T-helper 1 cell treated with Interleukin-12 subunit alpha and Interleukin-12 subunit beta and Interleukin-4 antibody, amounts not matched to agents 30 ng/mL and 1 ng/mL, for 36 hours (primary cell): ENCODE results near the gene SLC26A4. TPM values are rescaled to one million over a fixed set of nuclear protein-coding genes. Genes with fewer than 3 reads are reported as not detected.

Experiments used
- intact Hi-C: fragments of 100-400 bp; cut with micrococcal nuclease; formaldehyde crosslinking; loops from one replicate; pipeline ENCODE4 v1.15.1; 2024
- total RNA-seq: library from RNA; stranded (reverse); gene quantifications from 2 replicates; pipeline ENCODE4 v1.2.3, GENCODE V29; 2022

Gene SLC26A4
- total RNA-seq, 1 donor from 2014 or later = 17.8 TPM

GRCh38 chr7:107692501-107692900 lies 31.9 kb downstream of the SLC26A4 start:
- intact Hi-C loops = no loop called here

DNA sequence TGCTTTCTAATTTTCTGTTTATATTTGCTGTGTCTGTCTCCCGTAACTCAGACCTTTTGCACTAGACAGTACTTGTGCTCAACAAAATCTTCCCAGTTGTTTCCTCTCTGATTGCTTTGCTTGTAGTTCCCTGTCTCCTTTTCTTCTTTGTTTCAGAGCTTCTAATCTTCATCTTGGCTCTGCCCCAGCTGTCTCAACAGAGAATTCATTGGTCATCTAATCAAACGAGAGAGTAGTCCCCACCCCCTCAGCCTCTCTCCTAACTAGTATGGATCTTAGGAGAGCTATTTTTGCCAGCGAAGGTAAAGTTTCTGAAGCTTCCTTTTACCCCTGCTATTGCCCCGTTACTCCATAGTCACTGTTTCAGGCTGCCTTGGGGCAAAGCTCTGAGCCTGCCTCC lies 32.8 kb downstream of the SLC26A4 start:
- intact Hi-C loops = no loop called here

GRCh38 chr7:107694386-107694785 lies 33.8 kb downstream of the SLC26A4 start:
- intact Hi-C loops = no loop called here

DNA sequence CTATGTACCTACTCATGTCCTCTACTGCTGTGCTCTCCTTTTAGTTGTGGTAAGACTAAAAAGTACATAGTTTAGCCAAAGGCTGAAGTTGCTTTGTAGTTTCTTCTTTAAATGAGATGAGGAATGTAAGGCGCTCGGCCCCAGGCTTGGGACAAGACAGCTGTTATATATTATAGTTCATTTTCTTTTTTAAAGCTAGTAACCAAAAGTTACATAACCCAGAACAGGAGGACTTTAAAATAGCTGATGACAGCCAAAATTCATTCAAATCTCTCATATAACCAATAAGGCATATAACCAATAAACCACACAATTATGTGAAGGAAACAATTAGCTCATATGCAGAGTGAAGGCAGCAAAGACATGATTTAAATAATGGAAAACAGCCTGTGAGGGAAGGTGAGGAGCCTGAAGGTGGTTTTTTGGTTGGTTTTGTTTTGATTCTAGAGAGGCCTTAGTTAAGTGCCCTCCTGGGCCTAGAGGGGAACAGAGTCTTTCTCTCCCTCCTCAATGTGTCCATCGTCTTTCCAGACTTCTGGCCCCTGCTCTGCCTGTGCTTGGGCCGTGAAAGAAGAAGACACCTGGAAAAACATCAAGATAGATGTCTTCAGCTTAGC lies 35.8 kb downstream of the SLC26A4 start:
- intact Hi-C loops = loop anchor here (2.0 kb wide), 1 partner anchor 30 kb away; no protein-coding TSS in a partner anchor

GRCh38 chr7:107697321-107698049 lies 36.9 kb downstream of the SLC26A4 start:
- intact Hi-C loops = loop anchor here (2.0 kb wide), 1 partner anchor 31 kb away; no protein-coding TSS in a partner anchor

DNA sequence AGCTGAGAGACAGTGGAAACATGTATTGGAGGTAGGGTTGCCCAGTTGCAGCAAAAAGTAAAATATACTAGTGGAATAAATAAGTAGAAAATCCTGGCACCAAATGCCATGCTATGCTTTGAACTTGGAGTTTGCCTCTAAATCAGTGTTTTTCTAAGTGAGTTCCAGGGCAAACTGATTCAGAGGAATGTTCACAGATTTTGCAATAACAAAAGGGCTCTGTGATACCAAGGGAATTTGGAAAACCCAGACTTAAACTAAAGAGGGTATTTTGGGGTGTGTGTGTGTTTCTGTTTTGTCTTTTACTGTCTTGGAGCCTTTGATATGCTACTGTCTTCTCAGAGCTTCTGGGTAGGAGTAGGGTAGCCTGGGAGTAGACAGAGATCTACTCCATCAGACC lies 39.9 kb downstream of the SLC26A4 start:
- intact Hi-C loops = no loop called here

DNA sequence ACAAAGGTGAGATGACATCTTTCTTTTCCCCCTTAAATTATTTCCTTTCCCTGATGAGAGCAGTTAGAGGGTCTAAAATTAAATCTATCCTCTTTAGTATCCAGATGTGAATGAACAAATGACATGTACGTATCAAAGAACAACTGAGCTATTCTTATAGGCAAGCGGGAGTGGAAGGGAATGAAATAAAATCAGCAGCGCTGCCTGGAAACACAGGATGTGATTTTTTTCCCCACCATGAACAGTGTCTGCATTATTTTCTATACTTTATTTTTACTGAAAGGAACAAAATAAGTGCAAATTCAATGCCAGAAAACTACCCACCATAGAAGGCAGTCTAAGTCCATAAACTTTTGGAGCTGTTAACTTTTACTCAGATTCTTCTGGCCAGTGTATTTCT lies 40.6 kb downstream of the SLC26A4 start:
- intact Hi-C loops = no loop called here

GRCh38 chr7:107703219-107703618 lies 42.6 kb downstream of the SLC26A4 start:
- intact Hi-C loops = no loop called here

GRCh38 chr7:107703872-107704271 lies 43.2 kb downstream of the SLC26A4 start:
- intact Hi-C loops = no loop called here

GRCh38 chr7:107708956-107709355 lies 48.3 kb downstream of the SLC26A4 start:
- intact Hi-C loops = no loop called here

- intact Hi-C loops = no loop called here
Observed at GRCh38 chr7:107711301-107711700, 50.7 kb downstream of the SLC26A4 start.

DNA sequence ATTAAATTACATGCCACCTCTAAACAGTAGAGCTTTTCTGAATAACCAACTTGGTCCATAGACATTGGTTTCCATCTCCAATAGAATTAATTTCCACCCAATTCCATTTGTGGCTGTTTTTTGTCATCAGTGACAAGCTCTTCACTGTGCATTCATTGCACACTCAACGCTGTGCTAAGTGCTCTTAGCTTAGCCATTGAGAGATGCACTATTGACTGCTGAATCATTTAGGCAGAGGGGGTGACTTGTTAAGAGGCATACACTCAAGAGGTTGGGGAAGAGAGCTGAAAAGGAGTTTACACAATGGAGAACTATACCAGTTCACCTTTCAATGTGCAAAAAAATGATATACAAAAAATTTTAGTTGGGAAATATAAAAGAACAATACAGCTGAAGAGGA lies 51.4 kb downstream of the SLC26A4 start:
- intact Hi-C loops = no loop called here

GRCh38 chr7:107712896-107713295 lies 52.3 kb downstream of the SLC26A4 start:
- intact Hi-C loops = no loop called here

DNA sequence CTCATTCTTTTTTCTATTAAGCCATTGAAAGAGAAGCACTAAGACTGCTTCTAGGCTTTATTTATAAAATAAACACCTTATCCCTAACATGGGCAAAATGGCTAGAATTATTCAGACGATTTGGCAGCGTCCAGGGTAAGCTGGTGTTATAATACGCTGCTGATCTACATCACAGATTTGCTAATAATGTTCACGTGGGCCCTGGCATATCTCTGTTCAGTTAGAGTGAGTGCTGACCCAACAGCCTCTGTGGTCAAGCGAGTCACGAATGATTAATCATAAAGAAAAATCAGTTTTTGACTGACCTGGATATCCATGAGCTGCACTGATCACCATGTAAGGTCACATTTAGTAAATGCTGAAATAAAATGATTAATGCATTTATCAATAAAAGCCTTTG lies 54.9 kb downstream of the SLC26A4 start:
- intact Hi-C loops = no loop called here

DNA sequence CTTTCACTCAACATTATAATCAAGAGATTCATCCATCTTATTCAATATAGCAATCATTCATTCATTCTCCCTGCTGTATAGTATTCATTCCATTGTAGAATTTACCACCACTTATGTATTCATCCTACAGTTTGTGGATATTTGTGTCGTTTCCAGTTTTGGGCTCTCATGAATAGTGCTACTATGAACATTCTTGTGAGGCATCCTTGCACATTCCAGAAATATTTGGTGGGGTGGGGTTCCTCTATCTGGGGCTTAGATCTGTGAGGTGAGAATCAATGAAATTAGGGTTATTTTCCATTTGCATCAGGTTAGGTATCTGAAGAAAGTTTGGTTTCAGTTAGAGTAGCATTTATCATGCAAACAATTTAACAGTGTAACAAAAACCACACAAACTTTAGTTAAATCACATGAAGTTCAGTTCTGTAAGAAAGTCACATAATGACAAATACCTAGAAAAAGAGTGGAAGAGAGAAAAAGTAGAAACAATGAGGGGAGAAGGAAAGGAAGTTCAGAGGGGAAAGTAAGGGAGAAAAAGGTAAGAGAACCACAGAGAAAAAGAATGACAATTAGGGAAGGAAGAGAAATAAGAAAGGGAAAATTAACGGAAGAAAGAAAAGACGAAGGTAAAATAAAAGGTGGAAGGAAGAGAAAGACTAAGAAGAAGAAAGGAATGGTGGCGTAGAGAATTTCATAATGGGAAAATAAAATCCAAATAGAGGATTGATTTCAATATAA lies 58.0 kb downstream of the SLC26A4 start:
- intact Hi-C loops = no loop called here

- intact Hi-C loops = no loop called here
Observed at GRCh38 chr7:107721286-107721685, 60.7 kb downstream of the SLC26A4 start.

DNA sequence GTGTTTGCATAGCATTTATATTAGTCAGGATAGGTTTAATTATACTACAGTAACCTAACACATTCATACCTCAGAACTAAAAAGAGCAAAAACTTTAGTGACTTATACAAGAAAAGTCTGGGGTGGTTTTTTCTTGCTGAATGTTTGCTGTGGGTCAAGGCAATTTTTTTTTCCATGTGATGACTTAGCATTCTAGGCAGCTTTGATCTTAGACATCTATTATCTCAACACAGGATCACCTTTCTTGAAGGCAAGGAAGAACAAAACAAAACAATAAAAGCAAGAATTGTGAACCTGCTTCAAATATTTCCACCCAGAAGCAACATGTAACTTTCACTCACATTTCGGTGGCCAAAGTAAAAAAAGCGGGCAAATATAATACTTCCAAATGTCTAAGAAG lies 62.6 kb downstream of the SLC26A4 start:
- intact Hi-C loops = no loop called here

DNA sequence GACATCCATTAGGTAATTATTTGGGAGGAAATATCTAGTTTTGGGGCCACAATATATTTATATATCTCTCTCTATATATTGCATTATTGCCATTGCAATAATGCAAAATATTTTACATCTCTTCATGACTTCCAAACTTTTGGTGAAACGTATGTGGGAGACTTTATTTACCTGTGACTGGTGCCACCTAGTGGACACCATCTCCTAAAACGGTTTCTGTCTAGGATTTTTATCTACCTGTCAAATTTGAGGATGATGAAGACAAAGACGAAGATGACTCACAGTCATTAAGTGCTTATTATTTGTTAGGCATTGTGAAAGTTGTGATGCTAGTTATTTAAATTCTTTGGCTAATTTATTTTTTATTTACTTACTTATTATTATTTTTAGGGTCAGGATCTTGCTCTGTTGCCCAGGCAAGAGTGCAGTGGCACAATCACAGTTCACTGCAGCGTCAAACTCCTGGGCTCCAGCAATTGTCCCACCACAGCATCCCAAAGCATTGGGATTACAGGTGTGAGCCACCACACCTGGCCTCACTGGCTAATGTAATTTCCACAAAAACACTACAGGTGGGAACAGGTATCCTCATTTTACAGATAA lies 64.6 kb downstream of the SLC26A4 start:
- intact Hi-C loops = loop anchor here (1.0 to 5.0 kb wide), 7 partner anchors 66 to 932 kb away; partner anchors contain the start of genes BCAP29, COG5 and DUS4L

GRCh38 chr7:107726356-107727130 lies 65.9 kb downstream of the SLC26A4 start:
- intact Hi-C loops = loop anchor here (5.0 kb wide), 2 partner anchors 144 to 164 kb away; partner anchors contain the start of genes BCAP29, COG5 and DUS4L

- intact Hi-C loops = loop anchor here (5.0 kb wide), 2 partner anchors 146 to 166 kb away; partner anchors contain the start of genes BCAP29, COG5 and DUS4L
Observed at GRCh38 chr7:107728276-107728675, 67.6 kb downstream of the SLC26A4 start.
